Thyroid gland (tissue), 4 donors: ENCODE data around the gene VWC2L.

ENCODE experiments used
- CTCF ChIP-seq, 6 experiments: fragments of 200-600 bp in 3 of 6; fragments of 450-650 bp in 3 of 6; sonication (generic) in 3 of 6; IDR thresholded peaks; one replicate each; pipeline ENCODE4 v1.5.1; 2016 to 2019; ENCODE audit warnings: antibody characterized with exemption in 6 of 6, mild to moderate bottlenecking in 2 of 6, inconsistent platforms in 1 of 6, moderate library complexity in 1 of 6
- POLR2A ChIP-seq, 2 donors: fragments of 450-650 bp; IDR thresholded peaks; one replicate each; pipeline ENCODE4 v1.6.1; 2017; ENCODE audit warnings: antibody characterized with exemption in 2 of 2, mild to moderate bottlenecking in 2 of 2, moderate library complexity in 1 of 2

DNA sequence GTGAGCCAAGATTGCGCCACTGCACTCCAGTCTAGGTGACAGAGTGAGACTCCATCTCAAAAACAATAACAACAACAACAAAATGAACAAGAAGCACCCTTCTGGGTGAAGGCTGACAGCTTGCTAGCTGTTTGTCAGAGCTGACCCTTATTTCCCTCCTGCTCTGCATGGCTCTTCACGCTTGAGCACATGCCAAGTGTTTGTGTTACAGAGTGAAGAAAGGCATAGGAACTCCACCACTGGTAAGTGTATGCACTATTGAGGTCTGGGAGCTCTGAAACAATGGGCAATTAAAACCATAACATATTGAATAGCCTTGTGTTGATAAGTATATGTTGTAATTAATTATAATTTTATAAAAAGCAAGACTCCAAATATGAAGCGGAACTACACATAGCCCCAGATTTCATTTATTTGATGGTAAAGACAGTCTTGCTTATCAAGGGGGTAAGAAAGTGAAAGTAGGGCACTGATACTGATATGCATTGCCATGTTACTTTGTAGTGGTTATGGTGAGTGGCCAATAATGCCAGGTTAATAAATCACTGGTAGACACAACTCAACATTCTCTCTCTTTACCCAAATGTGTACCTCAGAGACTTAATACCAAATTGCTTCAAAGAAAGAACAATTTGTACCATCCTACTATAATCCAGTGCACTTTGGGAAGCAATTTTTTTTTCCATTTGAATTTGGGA is 163.4 kb downstream of the VWC2L start:
- TF ChIP-seq POLR2A (IDR thresholded peaks at IDR 0.05) (no peak), CTCF (IDR thresholded peaks at IDR 0.05) (no peak)
